Sigmoid colon (tissue), 7 donors: ENCODE results near the gene PRODH2. TPM values are rescaled to one million over a fixed set of nuclear protein-coding genes. Genes with fewer than 3 reads are reported as not detected.

Experiments
- DNase-seq: peaks from one replicate; pipeline ENCODE4 v3.0.0-alpha.2; 2019
- H3K27ac ChIP-seq, 4 donors: fragments of 200-600 bp; sonication (generic); one replicate each; pipeline ENCODE4 v1.5.1; 2016 to 2019; ENCODE audit warnings: mild to moderate bottlenecking in 1 of 4
- H3K27me3 ChIP-seq, 3 donors: fragments of 200-600 bp; sonication (generic); one replicate each; pipeline ENCODE4 v1.5.1; 2019; ENCODE audit warnings: mild to moderate bottlenecking in 1 of 3
- H3K36me3 ChIP-seq, 4 donors: fragments of 200-600 bp; sonication (generic); one replicate each; pipeline ENCODE4 v1.5.1; 2016 to 2019
- H3K4me1 ChIP-seq, 4 donors: fragments of 200-600 bp; sonication (generic); one replicate each; pipeline ENCODE4 v1.5.1; 2017 to 2019
- H3K4me3 ChIP-seq, 4 donors: fragments of 200-600 bp; sonication (generic); one replicate each; pipeline ENCODE4 v1.5.1; 2017 to 2019; ENCODE audit warnings: mild to moderate bottlenecking in 2 of 4, moderate library complexity in 1 of 4
- H3K9me3 ChIP-seq, 4 donors: fragments of 200-600 bp in 3 of 4; sonication (generic) in 3 of 4; one replicate each; pipeline versions ENCODE4 v1.5.1 to v1.6.1; 2013 to 2019
- CTCF ChIP-seq, 4 experiments: fragments of 450-650 bp in 3 of 4; fragments of 200-600 bp in 1 of 4; IDR thresholded peaks; one replicate each; pipeline ENCODE4 v1.5.1; 2016 to 2019; ENCODE audit warnings: antibody characterized with exemption in 4 of 4, mild to moderate bottlenecking in 3 of 4, moderate library complexity in 2 of 4
- EP300 ChIP-seq, 4 donors: sonication (generic); formaldehyde crosslinking; IDR thresholded peaks; one replicate each; pipeline ENCODE4 v1.6.1; 2017; ENCODE audit warnings: antibody characterized with exemption in 4 of 4
- POLR2A ChIP-seq, 2 donors: fragments of 450-650 bp; IDR thresholded peaks; one replicate each; pipeline ENCODE4 v1.6.1; 2016; ENCODE audit warnings: antibody characterized with exemption in 2 of 2, mild to moderate bottlenecking in 2 of 2, moderate library complexity in 2 of 2
- POLR2AphosphoS5 ChIP-seq, 4 donors: sonication (generic); formaldehyde crosslinking; IDR thresholded peaks; one replicate each; pipeline ENCODE4 v1.6.1; 2017; ENCODE audit warnings: antibody characterized with exemption in 4 of 4
- WGBS, 2 donors: extraction: QIAGEN DNeasy Blood & Tissue Kit; methylation state at CpG; one replicate each; pipeline ENCODE4 v1.1.7; 2013; 5-methylcytosine and 5-hydroxymethylcytosine counted together
- intact Hi-C: fragments of 100-400 bp; cut with DNase I; formaldehyde crosslinking; loops from one replicate; pipeline ENCODE4 v1.15.1; 2023
- polyA plus RNA-seq, 3 donors: library from polyadenylated mRNA; stranded (reverse); fragments of 200-250 nt; gene quantifications; one replicate each; pipeline ENCODE4 v1.2.3, GENCODE V29; 2013
- total RNA-seq, 4 donors: library from RNA; depleted of rRNA; stranded (reverse); fragments of >200 nt; gene quantifications; one replicate each; pipeline ENCODE4 v1.1.0, GENCODE V29; 2016
- donor health status: healthy with polysubstance abuse.
- donor health status: Bipolar disorder and iron deficiency.
- donor health status: healthy.

PRODH2 gene, protein sequence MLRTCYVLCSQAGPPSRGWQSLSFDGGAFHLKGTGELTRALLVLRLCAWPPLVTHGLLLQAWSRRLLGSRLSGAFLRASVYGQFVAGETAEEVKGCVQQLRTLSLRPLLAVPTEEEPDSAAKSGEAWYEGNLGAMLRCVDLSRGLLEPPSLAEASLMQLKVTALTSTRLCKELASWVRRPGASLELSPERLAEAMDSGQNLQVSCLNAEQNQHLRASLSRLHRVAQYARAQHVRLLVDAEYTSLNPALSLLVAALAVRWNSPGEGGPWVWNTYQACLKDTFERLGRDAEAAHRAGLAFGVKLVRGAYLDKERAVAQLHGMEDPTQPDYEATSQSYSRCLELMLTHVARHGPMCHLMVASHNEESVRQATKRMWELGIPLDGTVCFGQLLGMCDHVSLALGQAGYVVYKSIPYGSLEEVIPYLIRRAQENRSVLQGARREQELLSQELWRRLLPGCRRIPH
- total RNA-seq = not detected
- not detected for polyA plus RNA-seq

DNA sequence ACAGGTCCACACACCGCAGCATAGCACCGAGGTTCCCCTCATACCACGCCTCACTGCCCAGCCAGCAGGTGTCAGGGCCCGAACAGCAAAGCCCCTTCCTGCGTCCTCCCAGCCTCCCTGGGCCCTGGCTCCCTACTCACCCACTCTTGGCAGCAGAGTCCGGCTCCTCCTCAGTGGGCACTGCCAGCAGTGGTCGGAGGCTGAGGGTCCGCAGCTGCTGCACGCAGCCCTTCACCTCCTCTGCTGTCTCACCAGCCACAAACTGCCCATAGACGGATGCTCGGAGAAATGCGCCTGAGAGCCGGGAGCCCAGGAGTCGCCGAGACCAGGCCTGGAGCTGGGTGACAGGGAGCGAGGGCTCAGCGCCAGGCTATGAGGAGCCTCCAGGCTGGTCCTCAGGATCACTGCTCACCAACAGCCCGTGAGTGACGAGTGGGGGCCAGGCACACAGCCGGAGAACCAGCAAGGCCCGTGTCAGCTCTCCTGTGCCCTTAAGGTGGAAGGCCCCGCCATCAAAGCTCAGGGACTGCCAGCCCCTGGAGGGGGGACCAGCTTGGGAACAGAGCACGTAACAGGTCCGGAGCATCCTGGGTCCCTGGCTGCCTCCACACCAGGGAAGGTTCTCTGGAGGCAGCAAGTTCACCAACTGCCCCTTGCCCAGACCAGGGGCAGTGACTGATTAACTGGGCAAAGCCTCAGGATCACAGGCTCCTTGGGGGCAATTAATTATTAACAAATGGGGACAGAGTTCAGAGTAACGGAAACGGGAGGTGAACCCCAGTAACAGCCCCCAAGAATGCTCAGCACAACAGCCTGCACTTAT lies at the start of gene PRODH2:
PRODH2 (minus strand) TSS at position 626 of the 823 bp plus-strand sequence; CDS start at position 586, 40 bp downstream.
- intact Hi-C loops = no loop called here
- H3K27me3 ChIP-seq = peaks cover 0 to 33% (median 3%) of the 10 kb centered on the region in 3 donors
- TF ChIP-seq EP300 (IDR thresholded peaks at IDR 0.05) (no peak), POLR2AphosphoS5 (IDR thresholded peaks at IDR 0.05) (no peak), POLR2A (IDR thresholded peaks at IDR 0.05) (no peak), CTCF (IDR thresholded peaks at IDR 0.05) (no peak)
- H3K9me3 ChIP-seq = no peaks in the 10 kb centered on the region
- no peak for DNase-seq
- H3K4me3 ChIP-seq = no peak within 1 kb of the TSS
- no peak within 1 kb of the TSS for H3K27ac ChIP-seq
- no peaks in the 10 kb centered on the region for H3K36me3 ChIP-seq
- H3K4me1 ChIP-seq = no peaks in the 10 kb centered on the region
- WGBS, 2 donors = 65 to 77% methylated on average over 26 of the region's 26 CpGs

GRCh38 chr19:35861640-35862160 lies 49.1 kb upstream of the PRODH2 start:
- no peaks in the 10 kb centered on the region for H3K36me3 ChIP-seq
- H3K4me3 ChIP-seq = no peak overlapping the region
- H3K27ac ChIP-seq = no peak overlapping the region
- H3K4me1 ChIP-seq = peaks cover 0 to 7% (median 6%) of the 10 kb centered on the region in 4 donors
- no peak for DNase-seq
- no peak for TF ChIP-seq POLR2A (IDR thresholded peaks at IDR 0.05)
- TF ChIP-seq POLR2AphosphoS5 (IDR thresholded peaks at IDR 0.05) = no peak
- no peak for TF ChIP-seq CTCF (IDR thresholded peaks at IDR 0.05)
- no peak for TF ChIP-seq EP300 (IDR thresholded peaks at IDR 0.05)
- 45 to 52% methylated on average over 19 of the region's 19 CpGs for WGBS, 2 donors
- peaks cover 11 to 75% (median 39%) of the 10 kb centered on the region in 3 donors for H3K27me3 ChIP-seq
- H3K9me3 ChIP-seq = no peaks in the 10 kb centered on the region
- intact Hi-C loops = no loop called here

DNA sequence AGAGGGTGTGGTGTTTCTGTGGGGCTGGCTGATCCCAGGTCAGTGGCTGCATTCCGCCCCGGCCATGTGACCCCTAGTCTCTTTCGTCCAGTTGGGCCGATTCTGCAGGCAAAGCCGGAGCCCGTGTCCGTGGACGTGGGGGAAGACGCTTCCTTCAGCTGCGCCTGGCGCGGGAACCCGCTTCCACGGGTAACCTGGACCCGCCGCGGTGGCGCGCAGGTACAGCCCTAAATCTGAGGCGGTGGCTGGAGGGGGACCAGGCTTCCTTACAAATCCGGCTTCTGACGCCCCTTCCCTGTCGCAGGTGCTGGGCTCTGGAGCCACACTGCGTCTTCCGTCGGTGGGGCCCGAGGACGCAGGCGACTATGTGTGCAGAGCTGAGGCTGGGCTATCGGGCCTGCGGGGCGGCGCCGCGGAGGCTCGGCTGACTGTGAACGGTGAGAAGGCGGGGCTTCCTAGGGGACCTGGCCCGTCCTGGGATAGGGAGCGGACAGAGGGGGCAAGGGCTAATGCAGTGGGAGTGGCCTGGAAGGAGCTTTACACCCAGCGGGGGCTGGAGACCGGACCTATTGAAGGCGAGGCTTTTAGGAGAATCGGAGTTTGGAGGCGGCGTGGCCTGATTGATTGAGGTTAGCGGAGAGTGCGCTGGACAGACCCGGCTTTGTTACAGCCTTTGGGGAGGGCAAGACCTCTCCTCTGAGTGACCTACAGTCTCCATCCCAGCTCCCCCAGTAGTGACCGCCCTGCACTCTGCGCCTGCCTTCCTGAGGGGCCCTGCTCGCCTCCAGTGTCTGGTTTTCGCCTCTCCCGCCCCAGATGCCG lies 48.4 kb upstream of the PRODH2 start:
- H3K27ac ChIP-seq = no peak overlapping the region
- H3K4me1 ChIP-seq = peaks cover 0 to 13% (median 13%) of the 10 kb centered on the region in 4 donors
- TF ChIP-seq CTCF (IDR thresholded peaks at IDR 0.05) (no peak), POLR2A (IDR thresholded peaks at IDR 0.05) (no peak), POLR2AphosphoS5 (IDR thresholded peaks at IDR 0.05) (no peak), EP300 (IDR thresholded peaks at IDR 0.05) (no peak)
- no peak for DNase-seq
- no peak overlapping the region for H3K4me3 ChIP-seq
- WGBS, 2 donors = 11 to 12% methylated on average over 55 of the region's 55 CpGs
- intact Hi-C loops = no loop called here
- no peaks in the 10 kb centered on the region for H3K9me3 ChIP-seq
- H3K36me3 ChIP-seq = no peaks in the 10 kb centered on the region
- peaks cover 11 to 81% (median 46%) of the 10 kb centered on the region in 3 donors for H3K27me3 ChIP-seq

DNA sequence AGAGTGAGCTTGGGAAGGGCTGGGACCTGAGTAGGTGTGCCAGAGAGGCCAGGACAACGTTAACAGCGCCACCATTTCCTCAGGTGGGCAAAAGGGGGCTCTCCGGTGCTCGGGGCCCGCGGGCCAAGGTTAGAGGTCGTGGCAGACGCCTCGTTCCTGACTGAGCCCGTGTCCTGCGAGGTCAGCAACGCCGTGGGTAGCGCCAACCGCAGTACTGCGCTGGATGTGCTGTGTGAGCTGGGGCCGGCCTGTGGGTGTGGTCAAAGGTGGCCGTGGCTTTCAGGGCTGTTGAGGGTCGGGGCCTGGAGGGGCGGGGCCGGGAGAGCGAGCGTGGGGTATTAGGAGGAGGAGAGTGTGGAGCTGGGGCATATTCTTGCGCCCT lies 47.8 kb upstream of the PRODH2 start:
- no peaks in the 10 kb centered on the region for H3K9me3 ChIP-seq
- 16 to 19% methylated on average over 24 of the region's 24 CpGs for WGBS, 2 donors
- no peak for DNase-seq
- peaks cover 0 to 17% (median 14%) of the 10 kb centered on the region in 4 donors for H3K4me1 ChIP-seq
- no peak overlapping the region for H3K27ac ChIP-seq
- H3K4me3 ChIP-seq = no peak overlapping the region
- intact Hi-C loops = no loop called here
- no peaks in the 10 kb centered on the region for H3K36me3 ChIP-seq
- peaks cover 13 to 82% (median 51%) of the 10 kb centered on the region in 3 donors for H3K27me3 ChIP-seq
- TF ChIP-seq CTCF (IDR thresholded peaks at IDR 0.05) (no peak), POLR2A (IDR thresholded peaks at IDR 0.05) (no peak), EP300 (IDR thresholded peaks at IDR 0.05) (no peak), POLR2AphosphoS5 (IDR thresholded peaks at IDR 0.05) (no peak)
